ENCODE results near the gene KSR2.

KSR2 gene

GRCh38 chr12:117525766-117526165 lies 443.0 kb downstream of the KSR2 start:
- no peak for DNase-seq (ENCODE audit: low read depth)
- TF ChIP-seq, protein P1, sequence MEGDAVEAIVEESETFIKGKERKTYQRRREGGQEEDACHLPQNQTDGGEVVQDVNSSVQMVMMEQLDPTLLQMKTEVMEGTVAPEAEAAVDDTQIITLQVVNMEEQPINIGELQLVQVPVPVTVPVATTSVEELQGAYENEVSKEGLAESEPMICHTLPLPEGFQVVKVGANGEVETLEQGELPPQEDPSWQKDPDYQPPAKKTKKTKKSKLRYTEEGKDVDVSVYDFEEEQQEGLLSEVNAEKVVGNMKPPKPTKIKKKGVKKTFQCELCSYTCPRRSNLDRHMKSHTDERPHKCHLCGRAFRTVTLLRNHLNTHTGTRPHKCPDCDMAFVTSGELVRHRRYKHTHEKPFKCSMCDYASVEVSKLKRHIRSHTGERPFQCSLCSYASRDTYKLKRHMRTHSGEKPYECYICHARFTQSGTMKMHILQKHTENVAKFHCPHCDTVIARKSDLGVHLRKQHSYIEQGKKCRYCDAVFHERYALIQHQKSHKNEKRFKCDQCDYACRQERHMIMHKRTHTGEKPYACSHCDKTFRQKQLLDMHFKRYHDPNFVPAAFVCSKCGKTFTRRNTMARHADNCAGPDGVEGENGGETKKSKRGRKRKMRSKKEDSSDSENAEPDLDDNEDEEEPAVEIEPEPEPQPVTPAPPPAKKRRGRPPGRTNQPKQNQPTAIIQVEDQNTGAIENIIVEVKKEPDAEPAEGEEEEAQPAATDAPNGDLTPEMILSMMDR (IDR thresholded peaks at IDR 0.05; ENCODE audit: control insufficient read depth, insufficient read depth, low read depth, low read length, missing control alignments): no peak
- no peak overlapping the region for H3K4me3 ChIP-seq (ENCODE audit: control insufficient read depth, low read depth, low read length)

- no peak overlapping the region for H3K4me3 ChIP-seq (ENCODE audit: control insufficient read depth, low read depth, low read length)
- TF ChIP-seq, protein P1 (IDR thresholded peaks at IDR 0.05; ENCODE audit: control insufficient read depth, insufficient read depth, low read depth, low read length, missing control alignments): no peak
- DNase-seq (ENCODE audit: low read depth): no peak
Observed at GRCh38 chr12:117524806-117525205, 444.0 kb downstream of the KSR2 start.

GRCh38 chr12:117523971-117524370 lies 444.8 kb downstream of the KSR2 start:
- DNase-seq (ENCODE audit: low read depth): no peak
- H3K4me3 ChIP-seq (ENCODE audit: control insufficient read depth, low read depth, low read length): no peak overlapping the region
- TF ChIP-seq, protein P1 (IDR thresholded peaks at IDR 0.05; ENCODE audit: control insufficient read depth, insufficient read depth, low read depth, low read length, missing control alignments): no peak

- TF ChIP-seq, protein P1 (IDR thresholded peaks at IDR 0.05; ENCODE audit: control insufficient read depth, insufficient read depth, low read depth, low read length, missing control alignments): no peak
- DNase-seq (ENCODE audit: low read depth): no peak
- H3K4me3 ChIP-seq (ENCODE audit: control insufficient read depth, low read depth, low read length): no peak overlapping the region
Observed at GRCh38 chr12:117522559-117522958, 446.2 kb downstream of the KSR2 start.

DNA sequence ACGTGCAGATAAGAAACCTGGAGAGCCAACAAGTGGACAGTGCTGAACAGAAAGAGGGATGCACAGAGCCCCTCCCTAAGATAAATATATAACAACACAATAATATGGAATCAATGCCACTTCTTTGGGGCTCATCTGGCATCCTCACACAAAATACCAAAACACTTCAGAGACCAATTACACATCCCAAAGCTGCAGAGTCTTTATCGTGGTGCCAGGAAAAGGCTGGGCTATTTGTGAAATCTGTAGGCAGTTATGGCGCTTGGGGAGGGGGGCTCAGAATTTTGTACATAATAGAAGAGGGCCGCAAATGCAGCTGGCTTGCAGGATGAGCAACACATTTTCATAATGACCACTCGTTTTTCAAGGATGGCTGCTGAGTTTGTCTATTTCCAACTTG lies 446.9 kb downstream of the KSR2 start:
- no peak overlapping the region for H3K4me3 ChIP-seq (ENCODE audit: control insufficient read depth, low read depth, low read length)
- TF ChIP-seq, protein P1 (IDR thresholded peaks at IDR 0.05; ENCODE audit: control insufficient read depth, insufficient read depth, low read depth, low read length, missing control alignments): no peak
- DNase-seq (ENCODE audit: low read depth): no peak

GRCh38 chr12:117521346-117521745 lies 447.4 kb downstream of the KSR2 start:
- TF ChIP-seq, protein P1 (IDR thresholded peaks at IDR 0.05; ENCODE audit: control insufficient read depth, insufficient read depth, low read depth, low read length, missing control alignments): no peak
- DNase-seq (ENCODE audit: low read depth): peak; percentile 31
- H3K4me3 ChIP-seq (ENCODE audit: control insufficient read depth, low read depth, low read length): no peak overlapping the region
